Suprapubic skin (tissue), 4 donors: ENCODE data around the gene ROR2. TPM values are rescaled to one million over a fixed set of nuclear protein-coding genes. Genes with fewer than 3 reads are reported as not detected.

Experiments used
- DNase-seq, 2 donors: peaks; one replicate each; pipeline ENCODE4 v3.0.0-alpha.2; 2019; ENCODE audit warnings: low spot score in 2 of 2
- H3K27ac ChIP-seq: fragments of 200-600 bp; sonication (generic); one replicate; pipeline ENCODE4 v1.5.1; 2019
- H3K27me3 ChIP-seq: fragments of 200-600 bp; sonication (generic); one replicate; pipeline ENCODE4 v1.5.1; 2019
- H3K36me3 ChIP-seq: fragments of 200-600 bp; sonication (generic); one replicate; pipeline ENCODE4 v1.5.1; 2019
- H3K4me1 ChIP-seq: fragments of 200-600 bp; sonication (generic); one replicate; pipeline ENCODE4 v1.5.1; 2019
- H3K4me3 ChIP-seq: fragments of 200-600 bp; sonication (generic); one replicate; pipeline ENCODE4 v1.5.1; 2019; ENCODE audit warnings: mild to moderate bottlenecking
- H3K9me3 ChIP-seq: fragments of 200-600 bp; sonication (generic); one replicate; pipeline ENCODE4 v1.5.1; 2019
- EP300 ChIP-seq: sonication (generic); formaldehyde crosslinking; IDR thresholded peaks from one replicate; pipeline ENCODE4 v1.6.1; 2017; ENCODE audit warnings: antibody characterized with exemption
- POLR2A ChIP-seq, 2 donors: fragments of 450-650 bp; IDR thresholded peaks; one replicate each; pipeline ENCODE4 v1.6.1; 2017; ENCODE audit warnings: antibody characterized with exemption in 2 of 2, mild to moderate bottlenecking in 2 of 2, moderate library complexity in 2 of 2
- POLR2AphosphoS5 ChIP-seq, 3 donors: sonication (generic); formaldehyde crosslinking; IDR thresholded peaks; one replicate each; pipeline ENCODE4 v1.6.1; 2017; ENCODE audit warnings: antibody characterized with exemption in 3 of 3
- WGBS: methylation state at CpG from one replicate; pipeline ENCODE4 v1.1.5; 2018; 5-methylcytosine and 5-hydroxymethylcytosine counted together
- total RNA-seq, 4 donors: library from RNA; depleted of rRNA; stranded (reverse); fragments of >200 nt; gene quantifications; one replicate each; pipeline ENCODE4 v1.1.0, GENCODE V29; 2016
- TF ChIP-seq, protein P1 (sequence below), 2 donors: fragments of 200-600 bp in 1 of 2; fragments of 450-650 bp in 1 of 2; sonication (generic) in 1 of 2; IDR thresholded peaks; one replicate each; pipeline ENCODE4 v1.5.1; 2016 to 2019; ENCODE audit warnings: antibody characterized with exemption in 2 of 2, mild to moderate bottlenecking in 1 of 2, moderate library complexity in 1 of 2

The ROR2 gene
- total RNA-seq, 4 donors from 2014 or later: 3.3 to 7.3 (median 5.0) TPM

DNA sequence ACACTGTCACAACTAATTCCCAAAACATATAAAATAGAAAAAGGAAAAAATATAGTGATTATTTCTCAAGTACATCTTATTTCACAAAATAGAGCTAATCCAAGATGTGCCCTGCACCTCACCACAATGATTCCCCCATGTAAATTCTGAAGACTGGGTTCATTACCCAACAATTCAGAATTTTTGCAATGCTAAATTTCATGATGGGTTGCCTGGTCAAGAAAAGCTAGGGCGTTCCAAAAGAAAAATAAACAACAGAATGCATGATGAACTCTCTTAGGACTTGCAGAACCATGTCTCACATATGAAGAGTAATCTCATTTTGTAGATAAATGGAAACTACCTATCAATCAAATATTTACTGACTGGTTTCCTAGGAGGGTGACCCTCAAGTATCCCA lies 266.8 kb downstream of the ROR2 start:
- Histone ChIP-seq H3K4me3 (no peak overlapping the region), H3K4me1 (peaks cover 7% of the 10 kb centered on the region), H3K27me3 (no peaks in the 10 kb centered on the region), H3K27ac (no peak overlapping the region), H3K36me3 (no peaks in the 10 kb centered on the region), H3K9me3 (no peaks in the 10 kb centered on the region)
- DNase-seq: no peak
- WGBS: 93% methylated on average over 1 of the region's 1 CpG
- TF ChIP-seq POLR2A (IDR thresholded peaks at IDR 0.05) (no peak), EP300 (no peak), POLR2AphosphoS5 (IDR thresholded peaks at IDR 0.05) (no peak)
- TF ChIP-seq, protein P1, sequence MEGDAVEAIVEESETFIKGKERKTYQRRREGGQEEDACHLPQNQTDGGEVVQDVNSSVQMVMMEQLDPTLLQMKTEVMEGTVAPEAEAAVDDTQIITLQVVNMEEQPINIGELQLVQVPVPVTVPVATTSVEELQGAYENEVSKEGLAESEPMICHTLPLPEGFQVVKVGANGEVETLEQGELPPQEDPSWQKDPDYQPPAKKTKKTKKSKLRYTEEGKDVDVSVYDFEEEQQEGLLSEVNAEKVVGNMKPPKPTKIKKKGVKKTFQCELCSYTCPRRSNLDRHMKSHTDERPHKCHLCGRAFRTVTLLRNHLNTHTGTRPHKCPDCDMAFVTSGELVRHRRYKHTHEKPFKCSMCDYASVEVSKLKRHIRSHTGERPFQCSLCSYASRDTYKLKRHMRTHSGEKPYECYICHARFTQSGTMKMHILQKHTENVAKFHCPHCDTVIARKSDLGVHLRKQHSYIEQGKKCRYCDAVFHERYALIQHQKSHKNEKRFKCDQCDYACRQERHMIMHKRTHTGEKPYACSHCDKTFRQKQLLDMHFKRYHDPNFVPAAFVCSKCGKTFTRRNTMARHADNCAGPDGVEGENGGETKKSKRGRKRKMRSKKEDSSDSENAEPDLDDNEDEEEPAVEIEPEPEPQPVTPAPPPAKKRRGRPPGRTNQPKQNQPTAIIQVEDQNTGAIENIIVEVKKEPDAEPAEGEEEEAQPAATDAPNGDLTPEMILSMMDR (IDR thresholded peaks at IDR 0.05): no peak

DNA sequence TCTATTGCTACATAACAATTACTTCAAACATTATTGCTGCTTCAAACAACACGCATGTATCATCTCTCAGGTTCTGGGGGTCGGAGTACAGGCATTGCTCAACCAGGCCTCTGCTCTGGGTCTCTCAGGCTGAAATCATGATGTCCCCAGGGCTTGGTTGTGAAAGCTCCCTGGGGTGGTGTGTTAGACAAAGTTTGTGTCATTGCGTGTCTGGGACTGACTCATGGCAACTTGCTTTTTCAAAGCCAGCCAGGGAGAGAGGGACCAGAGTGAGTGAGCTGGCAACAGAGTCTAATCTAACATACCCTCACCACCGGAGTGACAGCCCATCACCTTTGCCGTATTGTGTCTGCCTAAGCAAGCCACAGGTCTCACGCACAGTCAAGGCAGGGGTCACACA lies 267.2 kb downstream of the ROR2 start:
- TF ChIP-seq POLR2AphosphoS5 (IDR thresholded peaks at IDR 0.05) (no peak), POLR2A (IDR thresholded peaks at IDR 0.05) (no peak), EP300 (no peak)
- TF ChIP-seq, protein P1 (IDR thresholded peaks at IDR 0.05): no peak
- H3K4me1 ChIP-seq: peaks cover 7% of the 10 kb centered on the region
- DNase-seq: no peak
- no peak overlapping the region for H3K27ac ChIP-seq
- H3K4me3 ChIP-seq: no peak overlapping the region
- H3K9me3 ChIP-seq: no peaks in the 10 kb centered on the region
- WGBS: 84% methylated on average over 6 of the region's 6 CpGs
- no peaks in the 10 kb centered on the region for H3K36me3 ChIP-seq
- H3K27me3 ChIP-seq: no peaks in the 10 kb centered on the region

DNA sequence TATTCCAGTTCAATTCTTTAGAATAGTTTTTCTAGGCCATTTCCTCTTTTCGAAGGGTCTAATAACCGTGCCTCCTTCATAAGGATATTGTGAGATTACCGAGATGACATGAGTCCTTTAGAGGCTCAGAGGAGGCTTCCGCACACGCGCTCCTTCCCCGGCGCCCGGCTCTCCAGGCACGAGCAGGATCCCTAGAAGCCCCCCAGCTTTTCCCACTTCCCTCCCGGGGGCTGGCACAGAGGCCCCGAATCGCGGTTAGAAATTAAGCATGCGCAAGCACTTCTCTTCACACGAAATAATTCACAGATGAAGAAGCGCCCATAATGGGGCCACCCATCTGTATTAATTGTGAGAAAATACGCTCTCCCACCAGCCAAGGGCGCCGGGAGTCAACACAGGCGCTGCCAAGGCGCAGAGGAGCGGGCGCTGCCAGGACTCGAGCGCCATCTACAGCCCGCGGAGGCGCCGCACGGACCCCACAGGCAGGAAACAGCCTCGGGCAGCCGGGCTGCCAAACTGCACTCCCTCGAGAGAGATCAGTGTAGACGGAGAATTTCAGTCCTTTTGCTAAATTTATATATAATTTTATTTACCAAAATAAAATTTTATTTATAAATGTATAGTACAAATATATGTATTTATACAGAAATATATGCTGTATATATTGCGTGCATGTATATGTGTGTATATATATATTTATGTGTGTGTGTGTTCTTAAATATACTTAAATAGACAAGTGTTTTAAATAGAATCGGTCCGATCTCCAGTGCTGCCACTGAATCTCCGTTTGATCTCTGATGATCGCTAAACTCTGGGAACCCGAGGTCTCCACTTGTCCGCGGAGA lies 268.3 kb downstream of the ROR2 start:
- DNase-seq: no peak
- 40% methylated on average over 43 of the region's 43 CpGs for WGBS
- peaks cover 7% of the 10 kb centered on the region for H3K4me1 ChIP-seq

DNA sequence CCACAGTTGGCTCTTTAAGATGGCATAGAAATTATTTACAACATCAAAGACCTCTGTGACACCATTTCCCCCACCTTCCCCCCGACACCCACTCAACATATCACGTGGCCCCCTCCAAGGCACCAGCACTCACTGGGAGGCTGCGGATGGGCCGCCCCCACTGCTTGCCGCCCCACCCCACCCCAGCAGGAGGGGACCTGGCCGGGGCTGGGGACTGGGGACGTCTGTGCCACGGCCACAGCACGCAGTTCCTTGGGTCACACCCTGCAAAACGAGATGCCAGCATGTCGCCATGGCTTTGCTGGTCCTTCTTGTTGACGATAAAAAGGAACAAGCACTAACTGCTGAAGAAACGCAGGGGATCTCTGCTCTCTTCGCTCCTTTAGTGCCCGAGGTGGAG lies 269.0 kb downstream of the ROR2 start:
- Histone ChIP-seq H3K27ac (no peak overlapping the region), H3K27me3 (no peaks in the 10 kb centered on the region), H3K36me3 (no peaks in the 10 kb centered on the region), H3K4me3 (no peak overlapping the region), H3K4me1 (peaks cover 7% of the 10 kb centered on the region), H3K9me3 (no peaks in the 10 kb centered on the region)
- WGBS: 90% methylated on average over 15 of the region's 15 CpGs
- no peak for TF ChIP-seq POLR2AphosphoS5 (IDR thresholded peaks at IDR 0.05)
- TF ChIP-seq, protein P1 (IDR thresholded peaks at IDR 0.05): no peak
- TF ChIP-seq POLR2A (IDR thresholded peaks at IDR 0.05): no peak
- TF ChIP-seq EP300: no peak
- DNase-seq: no peak

More for the DNA sequence above, 268.3 kb downstream of the ROR2 start:
- Histone ChIP-seq H3K27ac (no peak overlapping the region), H3K4me3 (peak overlapping the region; percentile 20), H3K36me3 (no peaks in the 10 kb centered on the region), H3K27me3 (no peaks in the 10 kb centered on the region), H3K9me3 (no peaks in the 10 kb centered on the region)
- TF ChIP-seq EP300: no peak
- TF ChIP-seq, protein P1 (IDR thresholded peaks at IDR 0.05): peak; percentile 56 to 91

DNA sequence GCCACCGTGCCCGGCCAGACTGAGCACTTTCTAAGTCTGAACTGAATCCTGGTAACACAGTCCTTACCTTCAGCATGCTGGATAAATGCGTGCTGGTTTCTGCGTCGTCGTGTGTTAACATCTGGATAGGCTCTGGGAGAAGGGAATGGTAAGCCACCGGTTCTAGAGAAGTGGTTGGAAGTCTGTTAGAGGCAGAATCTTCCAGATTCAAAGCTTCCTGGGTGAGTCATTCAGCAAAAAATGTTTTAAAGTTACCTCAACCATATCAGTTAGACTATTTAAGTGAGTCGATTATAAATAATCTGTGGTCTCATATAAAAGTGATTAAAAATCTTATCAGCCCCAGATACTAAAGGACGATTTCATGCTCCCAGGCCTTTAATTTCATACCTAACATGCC lies 269.9 kb downstream of the ROR2 start:
- 88% methylated on average over 9 of the region's 9 CpGs for WGBS
- H3K36me3 ChIP-seq: no peaks in the 10 kb centered on the region
- H3K4me3 ChIP-seq: no peak overlapping the region
- no peaks in the 10 kb centered on the region for H3K27me3 ChIP-seq
- H3K9me3 ChIP-seq: no peaks in the 10 kb centered on the region
- H3K27ac ChIP-seq: no peak overlapping the region
- TF ChIP-seq POLR2A (IDR thresholded peaks at IDR 0.05) (no peak), POLR2AphosphoS5 (IDR thresholded peaks at IDR 0.05) (no peak), EP300 (no peak)
- TF ChIP-seq, protein P1 (IDR thresholded peaks at IDR 0.05): no peak
- DNase-seq: no peak
- H3K4me1 ChIP-seq: peaks cover 7% of the 10 kb centered on the region
